Myocyte (in vitro differentiated cells): ENCODE results near the gene PPP1R3F. TPM values are rescaled to one million over a fixed set of nuclear protein-coding genes. Genes with fewer than 3 reads are reported as not detected.

Experiments
- DNase-seq: peaks from one replicate; pipeline ENCODE4 v3.0.0-alpha.2; 2012; ENCODE audit warnings: low read depth
- total RNA-seq: library from RNA; depleted of rRNA; stranded (reverse); fragments of >200 nt; gene quantifications from 2 replicates; pipeline ENCODE4 v1.2.3, GENCODE V29; 2014

The PPP1R3F gene
- total RNA-seq, 1 donor from 2014 or later = 31.2 TPM

DNA sequence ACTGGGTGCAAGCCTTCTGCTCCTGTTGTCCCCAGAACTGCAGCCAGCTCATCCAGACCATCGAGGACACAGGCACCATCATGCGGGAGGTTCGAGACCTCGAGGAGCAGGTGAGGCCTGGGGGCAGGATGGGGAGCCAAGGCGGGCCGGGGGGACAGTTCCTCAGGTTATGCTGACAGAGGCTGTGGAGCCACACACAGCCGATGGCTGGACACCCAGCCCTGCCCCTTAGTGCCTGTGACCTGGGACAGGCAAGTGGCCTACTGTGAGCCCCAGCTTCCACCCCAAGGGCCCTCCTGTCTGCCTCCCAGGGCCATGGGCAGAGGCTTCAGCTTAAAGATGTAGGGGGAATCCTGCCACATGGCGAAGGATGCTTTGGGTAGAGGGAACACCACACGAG lies 20.0 kb upstream of the PPP1R3F start:
- no peak for DNase-seq

DNA sequence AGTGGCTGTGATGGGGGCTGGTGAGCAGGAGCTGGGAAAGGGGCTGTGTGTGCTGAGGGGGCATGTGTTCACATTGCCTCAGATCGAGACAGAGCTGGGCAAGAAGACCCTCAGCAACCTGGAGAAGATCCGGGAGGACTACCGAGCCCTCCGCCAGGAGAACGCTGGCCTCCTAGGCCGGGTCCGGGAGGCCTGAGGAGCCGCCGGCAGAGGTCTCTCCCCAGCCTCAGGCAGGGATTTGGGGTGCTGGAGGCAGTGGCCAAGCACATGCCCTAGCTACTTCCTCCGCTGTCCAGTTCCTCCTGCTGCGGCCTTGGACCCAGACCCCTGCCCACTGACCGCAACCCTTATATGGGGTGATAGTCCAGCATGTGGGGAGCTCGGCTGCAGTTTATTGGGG lies 19.5 kb upstream of the PPP1R3F start:
- no peak for DNase-seq

DNA sequence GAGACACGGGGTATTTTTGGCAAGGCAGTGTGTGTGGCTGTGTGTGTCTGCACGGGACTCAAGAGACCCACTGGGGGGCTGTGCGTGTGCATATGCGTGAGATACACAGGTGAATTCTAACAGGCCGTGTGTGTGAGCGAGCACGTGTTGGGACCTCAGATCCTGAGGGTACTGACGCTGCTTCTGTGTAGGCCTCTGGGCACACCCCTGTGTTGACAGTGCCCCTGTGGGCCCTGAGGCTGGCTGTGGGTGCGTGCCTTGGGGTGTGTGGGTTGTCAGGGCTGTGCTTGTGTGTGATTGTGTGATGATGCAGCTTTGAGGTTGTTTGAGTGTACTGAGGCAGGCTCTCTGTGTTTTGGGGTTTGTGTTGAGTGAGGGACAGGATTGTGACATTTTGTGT lies 19.0 kb upstream of the PPP1R3F start:
- DNase-seq = no peak

DNA sequence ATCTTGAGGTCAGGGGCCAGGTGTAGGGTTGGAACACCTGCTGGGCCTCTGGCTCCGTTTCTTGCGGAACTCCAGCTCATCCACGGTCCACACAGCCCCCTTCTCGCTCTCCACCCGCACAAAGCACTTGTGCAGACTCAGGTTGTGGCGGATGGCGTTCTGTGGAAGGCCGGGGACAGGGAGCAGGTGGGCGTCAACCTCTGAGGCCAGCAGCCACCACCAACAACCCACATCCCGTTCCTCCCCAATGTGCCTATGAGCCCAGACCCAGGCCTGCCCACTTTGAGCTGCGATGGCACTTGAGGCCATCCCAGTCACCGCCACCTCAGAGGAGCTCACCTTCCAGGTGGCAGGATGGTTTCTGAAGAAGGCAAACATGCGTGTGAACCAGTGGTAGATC lies 18.3 kb upstream of the PPP1R3F start:
- DNase-seq = no peak

DNA sequence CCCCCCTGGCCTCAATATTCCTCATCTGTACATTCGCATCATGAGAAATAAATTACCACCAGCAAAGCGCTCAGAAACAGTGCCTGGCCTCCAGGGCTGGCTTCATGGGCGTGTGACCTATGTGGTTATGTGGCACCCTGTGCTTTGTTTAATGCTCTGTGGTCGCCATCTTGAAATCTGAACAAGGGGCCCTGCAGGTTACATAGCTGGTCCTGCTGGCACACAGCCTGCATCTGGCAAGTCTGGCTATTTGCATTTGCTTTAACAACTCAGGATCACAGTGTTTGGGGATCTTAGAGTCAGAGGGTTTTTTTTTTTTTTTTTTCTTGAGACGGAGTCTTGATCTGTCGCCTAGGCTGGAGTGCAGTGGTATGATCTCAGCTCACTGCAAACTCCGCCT lies 15.0 kb upstream of the PPP1R3F start:
- no peak for DNase-seq

DNA sequence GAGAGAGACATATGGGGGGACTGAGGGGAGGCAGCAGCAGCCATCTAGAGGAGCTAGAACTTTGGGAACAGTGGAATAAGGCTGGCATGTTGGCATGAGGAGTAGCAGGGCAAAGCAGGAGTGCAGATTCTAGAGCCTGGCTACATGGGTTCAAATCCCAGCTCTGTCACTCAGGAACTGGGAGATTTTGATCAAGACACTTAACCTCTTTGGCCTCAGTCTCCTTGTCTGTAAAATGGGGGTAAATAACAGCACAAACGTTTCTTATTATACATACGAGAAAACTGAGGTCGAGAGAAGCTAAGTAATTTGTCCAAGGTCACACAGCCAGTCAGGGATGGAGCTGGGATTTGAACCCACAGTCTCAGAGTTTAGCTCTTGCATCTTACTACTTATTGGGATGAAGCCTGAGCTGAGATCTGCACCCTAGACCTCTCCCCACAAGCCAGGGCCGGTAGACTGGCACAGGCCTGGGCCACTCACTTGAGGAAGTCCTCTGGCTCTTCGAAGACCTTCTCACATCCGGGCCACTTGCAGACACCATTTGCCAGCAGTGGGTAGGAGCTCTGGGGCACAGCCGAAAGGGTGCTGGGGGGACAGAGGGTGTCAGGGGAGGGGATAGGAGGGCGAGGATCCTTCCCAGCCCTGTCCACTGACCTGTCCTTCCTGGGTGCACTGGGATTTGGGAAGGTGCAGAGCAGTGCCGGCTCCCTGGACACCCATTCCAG lies 13.2 kb upstream of the PPP1R3F start:
- DNase-seq = no peak

DNA sequence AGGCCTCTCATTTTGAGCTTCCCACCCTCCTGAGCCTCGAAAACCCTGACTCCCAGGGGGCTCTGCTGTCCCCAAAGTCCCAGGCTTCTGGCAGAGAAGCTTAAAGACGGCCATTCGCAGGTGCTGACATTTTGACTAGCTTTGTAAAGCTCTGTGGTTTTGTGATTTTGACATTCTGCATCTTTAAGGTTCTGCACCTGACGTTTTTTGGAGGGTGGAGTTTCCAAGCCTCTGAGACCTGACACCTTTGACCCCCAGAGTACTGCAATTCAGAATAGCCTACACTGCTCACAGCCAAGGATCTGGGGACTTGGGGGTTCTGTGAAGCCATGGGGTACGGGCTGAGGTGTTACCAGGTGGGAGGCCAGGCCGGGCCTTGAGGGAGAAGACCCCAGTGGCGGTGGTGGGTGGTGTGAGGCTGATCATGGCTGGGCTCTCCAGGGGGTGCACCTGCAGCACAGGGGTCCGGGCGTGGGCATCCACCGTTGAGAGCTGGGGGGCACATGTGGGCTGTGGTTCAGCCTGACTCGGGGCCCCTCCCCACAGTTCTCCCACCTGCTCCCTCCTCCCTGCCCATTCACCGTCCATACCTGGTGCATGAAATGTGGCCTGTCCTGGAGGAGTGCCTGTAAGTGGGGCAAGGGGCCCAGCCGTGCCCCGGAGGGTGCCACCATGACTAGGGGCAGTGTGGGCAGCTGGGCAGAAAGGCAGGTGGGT lies 12.4 kb upstream of the PPP1R3F start:
- no peak for DNase-seq

DNA sequence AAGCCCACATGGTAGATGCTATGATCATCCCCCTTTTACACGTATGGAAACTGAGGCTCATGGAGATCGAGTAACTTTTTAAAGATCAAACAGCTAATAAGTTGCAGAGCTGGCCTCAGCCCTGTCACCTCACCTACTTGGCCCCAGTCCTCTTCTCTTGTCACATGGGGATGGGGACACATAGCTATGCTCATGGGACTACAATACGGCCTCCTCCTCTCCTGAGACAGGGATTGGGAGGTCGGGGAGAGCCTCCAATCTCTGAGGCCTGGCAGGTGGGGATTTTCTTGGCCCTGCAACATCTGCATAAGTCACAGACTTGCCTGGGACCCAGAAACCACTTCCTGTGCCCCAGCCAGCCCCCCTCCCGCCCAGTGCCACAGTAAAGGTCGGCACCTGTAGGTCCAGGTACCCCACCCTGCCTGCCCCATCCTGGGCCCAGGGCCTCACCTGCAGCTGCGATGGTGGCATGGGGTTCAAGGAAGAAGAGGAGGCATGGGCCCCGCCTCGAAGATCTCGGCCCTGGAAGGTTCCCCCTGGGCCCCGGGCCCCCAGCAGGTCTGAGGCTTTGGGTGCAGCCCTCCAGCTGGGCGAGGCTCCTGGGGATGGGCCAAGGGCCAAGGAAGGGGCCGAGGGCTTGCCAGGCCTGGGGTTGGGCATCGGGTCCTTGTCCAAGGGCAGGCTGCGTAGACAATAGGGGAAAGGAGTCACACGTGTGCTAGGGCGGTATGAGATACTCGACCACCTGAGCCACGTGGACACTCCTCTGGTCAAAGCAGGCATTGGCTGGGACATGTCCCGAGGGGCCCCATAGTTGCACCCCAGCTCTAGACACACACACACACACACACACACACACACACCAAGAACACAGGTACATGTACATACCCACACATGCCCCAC lies 11.5 kb upstream of the PPP1R3F start:
- no peak for DNase-seq

DNA sequence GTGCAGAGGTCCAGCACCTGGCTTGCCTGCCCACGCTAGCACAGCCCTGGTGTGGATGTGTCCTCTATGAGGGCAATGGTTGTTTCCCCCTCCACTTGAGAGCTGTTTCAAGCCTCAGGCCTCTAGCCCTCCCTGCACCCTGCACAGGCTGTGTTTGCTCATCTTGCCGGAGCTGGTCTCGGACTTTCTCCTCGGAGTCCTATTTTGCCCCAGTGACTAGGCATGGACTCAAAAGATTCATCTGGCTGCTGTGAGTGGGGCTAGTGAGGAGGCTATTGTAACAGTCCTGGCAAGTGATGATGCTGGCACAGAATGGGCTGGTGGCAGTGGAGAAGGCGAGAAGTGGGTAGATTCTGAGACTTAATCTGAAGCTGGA lies 10.9 kb upstream of the PPP1R3F start:
- no peak for DNase-seq

DNA sequence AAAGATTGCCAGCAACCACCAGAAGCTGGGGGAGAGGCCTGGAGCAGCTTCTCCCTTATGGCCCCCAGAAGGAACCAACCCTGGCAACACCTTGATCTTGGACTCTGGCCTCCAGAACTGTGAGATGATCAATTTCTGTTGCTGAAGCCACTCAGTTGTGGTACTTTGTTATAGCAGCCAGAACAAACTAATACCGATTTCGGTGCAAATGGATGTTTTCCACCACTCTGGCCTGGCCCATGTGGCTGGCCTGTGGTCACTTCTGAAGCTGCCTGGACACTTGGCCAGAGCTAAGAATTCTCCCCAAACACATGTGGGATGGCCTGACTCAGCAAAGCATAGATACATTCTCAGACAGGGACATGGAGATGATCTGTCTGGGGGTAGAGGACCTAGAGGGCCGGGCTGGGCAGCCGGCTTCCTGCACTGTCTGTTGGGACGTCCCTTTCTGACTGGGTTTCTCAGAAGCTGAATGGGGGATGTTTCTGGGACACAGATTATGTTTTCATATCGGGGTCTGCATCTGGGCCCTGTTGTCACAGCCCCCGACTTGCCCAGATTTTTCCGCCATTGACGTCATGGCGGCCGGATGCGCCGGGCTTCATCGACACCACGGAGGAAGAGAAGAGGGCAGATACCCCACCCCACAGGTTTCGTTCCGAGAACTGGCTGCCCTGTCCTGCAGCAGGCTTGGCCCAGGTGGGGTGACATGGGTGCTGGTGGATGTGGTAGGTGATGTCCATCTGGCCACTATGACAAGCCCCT lies 9.2 kb upstream of the PPP1R3F start:
- no peak for DNase-seq

DNA sequence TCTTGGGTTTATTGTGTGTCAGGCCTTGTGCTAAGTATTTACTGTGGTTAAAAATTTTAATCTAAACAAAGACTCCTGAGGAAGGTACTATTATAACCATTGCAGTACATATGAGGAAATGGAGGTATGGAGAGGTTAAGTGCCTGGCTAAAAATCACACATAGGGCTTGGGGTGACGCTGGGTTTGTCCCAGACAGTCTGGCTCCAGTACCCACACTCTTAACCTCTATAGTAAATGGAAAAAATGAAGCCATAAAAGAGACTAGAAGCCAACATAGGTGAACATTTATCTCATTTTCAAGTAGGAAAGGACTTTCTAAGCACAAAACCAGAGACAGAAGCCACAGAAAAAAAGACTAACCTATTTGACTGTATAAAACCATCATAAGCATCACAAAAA lies 7.0 kb upstream of the PPP1R3F start:
- DNase-seq = no peak

DNA sequence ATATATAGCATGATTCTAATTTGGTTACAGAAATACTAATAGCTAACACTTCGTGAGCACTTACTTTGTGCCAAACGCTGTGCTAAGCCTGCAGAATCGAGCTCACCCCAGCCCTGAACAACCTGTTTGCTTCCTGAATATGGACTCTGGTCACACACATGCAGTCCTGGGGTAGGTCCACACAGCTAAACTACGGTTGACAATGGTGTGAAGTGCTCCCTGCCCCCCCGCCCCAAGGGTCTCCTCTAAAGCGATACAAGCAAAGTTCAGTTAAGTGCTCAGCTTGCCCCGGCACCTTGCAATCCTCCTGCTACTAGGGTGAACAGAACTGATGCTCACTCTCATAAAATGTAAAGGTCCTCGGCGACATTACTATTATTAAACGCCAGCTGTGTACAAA lies 6.0 kb upstream of the PPP1R3F start:
- DNase-seq = no peak

DNA sequence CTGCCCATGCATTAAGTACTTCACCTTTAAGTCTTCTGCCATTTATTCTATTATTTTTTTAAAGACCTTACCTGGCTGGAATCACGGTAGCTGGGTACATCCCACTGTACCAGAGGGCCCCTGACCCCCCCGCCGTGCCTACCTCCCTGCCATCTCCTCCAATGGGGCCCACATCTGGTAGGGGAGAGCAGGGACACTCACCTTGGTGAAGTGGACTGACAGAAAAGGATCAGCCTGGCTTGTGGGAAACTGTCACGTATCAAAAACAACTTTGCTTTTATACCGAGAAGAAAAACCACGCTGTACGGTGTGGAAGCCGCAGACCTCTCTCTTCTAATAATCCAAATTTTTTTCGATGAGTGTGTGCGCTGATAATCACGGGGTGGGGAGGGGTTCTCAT lies 5.1 kb upstream of the PPP1R3F start, which contains the start of gene FOXP3:
FOXP3 (minus strand) TSS at position 251 of the 400 bp plus-strand sequence. CDS start 6,205 bp downstream, outside the sequence.
- DNase-seq = no peak

DNA sequence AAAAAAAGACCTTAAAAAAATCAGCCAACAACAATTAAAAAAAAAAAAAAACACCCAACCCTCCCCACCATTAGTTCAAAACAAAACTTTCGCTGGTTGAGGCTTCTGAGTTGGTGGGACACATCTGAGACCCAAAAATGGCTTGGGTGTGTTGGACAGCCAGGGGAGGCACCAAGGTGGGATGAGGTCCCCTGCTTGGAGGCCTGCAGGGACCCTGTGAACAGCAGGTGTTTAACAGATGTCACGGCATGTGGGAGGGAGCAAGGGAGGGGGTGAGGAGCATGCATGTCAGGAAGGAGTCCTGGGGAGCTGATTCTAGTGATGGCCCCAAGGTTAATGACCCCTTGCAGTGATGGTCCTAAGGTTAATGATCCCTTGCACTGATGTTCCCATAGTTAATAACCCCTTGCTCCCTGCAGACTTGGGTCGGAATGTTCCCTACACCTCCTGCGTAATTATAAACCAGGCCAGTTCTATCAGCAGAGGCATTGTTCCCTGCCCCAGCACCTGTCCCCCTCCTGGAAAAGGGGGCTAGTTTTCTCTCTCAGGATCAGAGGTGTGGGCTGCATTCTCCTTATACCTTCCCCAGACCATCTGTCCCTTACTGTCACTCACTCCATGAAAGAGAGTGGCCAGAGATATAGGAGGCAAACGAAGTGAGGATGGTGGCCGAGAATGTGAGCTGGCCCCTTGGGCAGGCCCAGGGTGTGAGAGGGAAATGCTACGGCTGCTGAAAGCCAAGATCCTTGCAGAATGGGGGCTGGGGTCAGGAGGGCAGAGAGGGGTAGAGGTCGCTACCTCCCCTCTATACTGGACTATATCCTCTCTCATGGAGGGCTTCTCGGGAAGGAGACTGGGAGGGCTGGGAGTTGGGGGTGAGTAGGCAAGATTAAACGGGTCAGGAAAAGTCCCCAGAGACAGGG lies 2.8 kb upstream of the PPP1R3F start:
- no peak for DNase-seq

DNA sequence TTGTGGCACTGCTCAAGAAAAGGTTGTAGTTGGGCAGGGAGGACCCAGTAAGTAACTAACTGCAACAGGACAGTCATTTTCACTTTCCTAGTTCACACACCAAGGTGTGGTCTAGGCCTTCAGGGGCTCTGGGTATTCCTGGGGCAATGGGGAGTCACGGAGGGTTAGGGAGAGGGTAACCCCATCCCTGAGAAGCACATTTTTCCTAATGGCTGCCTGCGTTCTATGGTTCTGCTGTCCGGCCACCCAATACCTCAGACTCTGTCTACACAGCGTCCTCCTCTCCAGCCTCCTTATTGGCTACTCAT lies 937 bp upstream of the PPP1R3F start:
- no peak for DNase-seq

DNA sequence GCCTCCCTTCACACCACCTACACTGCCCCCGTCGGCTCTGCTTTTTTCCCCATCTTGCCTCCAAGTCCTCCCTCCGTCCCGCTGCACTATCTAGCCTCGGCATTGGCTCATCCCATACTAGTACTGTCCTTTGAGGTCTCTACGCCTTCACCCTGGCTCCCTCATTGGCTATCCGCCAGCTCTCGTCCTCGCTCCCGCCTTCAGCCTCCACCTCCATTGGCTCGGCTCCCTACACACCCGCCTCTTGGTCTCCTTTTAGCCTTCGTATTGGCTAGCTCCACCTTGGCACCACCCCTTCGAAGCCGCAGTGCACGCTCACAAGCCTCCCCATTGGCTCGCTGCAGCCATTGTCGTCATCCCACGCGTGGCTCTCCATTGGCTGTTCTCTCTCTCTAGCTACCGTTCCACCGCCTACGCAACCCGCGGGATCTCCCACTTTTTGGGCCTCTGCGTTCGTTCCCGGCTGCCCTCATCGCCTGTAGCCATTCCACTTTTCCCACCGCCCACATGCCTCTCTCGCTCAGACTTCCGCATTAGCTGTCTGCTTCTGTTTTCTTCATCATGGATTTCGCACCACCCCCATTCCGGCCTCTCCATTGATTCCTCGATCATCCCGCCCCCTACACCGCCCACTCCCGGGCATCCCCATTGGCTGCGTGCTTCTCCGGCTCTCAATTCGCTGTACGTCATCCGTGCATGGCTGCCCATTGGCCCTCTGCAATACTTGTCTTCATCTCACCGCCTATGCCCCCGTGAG lies 405 bp upstream of the PPP1R3F start:
- DNase-seq = peak; percentile 98

DNA sequence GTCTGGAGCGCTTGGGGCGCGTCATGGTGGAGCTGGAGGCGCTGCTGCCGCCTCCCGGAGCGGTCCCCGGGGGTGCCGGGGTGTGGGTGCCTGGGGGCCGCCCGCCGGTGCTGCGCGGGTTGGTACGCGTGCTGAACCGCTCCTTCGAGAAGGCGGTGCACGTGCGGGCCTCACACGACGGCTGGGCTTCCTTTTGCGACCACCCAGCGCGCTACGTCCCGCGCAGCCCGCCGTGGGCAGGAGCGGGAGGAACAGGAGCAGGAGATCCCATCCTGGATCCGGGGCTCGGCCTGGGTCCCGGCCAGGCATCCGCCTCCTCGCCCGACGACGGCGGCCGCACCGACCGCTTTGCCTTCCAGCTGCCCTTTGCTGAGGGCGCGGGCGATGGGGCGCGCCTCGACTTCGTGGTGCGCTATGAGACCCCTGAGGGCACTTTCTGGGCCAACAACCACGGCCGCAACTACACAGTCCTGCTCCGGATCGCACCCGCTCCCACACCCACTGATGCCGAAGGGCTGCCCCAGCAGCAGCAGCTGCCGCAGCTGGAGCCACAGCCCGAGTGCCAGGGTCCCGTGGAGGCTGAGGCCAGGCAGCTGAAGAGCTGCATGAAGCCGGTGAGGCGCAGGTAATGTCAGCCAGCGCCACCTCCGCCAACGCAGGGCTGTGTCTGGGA lies 792 bp downstream of the PPP1R3F start:
- no peak for DNase-seq

DNA sequence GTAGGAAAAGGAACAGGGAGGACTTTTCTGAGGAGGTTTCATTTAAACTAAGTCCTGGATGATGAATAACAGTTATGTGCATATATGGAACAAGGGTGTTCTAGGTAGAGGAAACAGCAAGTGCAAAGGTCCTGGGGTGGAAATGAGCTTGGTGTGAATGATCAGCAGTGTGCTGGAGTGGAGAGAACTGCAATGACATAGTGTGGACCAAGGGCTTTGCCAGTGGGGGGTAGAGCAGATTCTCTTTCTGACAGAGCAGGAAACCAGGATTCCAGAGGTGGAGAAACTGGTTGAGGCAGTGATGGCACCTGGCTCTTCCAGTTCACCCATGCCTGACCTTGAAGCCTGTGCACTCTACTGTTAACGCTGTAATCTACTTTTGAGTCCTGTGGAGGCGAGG lies 1.7 kb downstream of the PPP1R3F start:
- DNase-seq = no peak

DNA sequence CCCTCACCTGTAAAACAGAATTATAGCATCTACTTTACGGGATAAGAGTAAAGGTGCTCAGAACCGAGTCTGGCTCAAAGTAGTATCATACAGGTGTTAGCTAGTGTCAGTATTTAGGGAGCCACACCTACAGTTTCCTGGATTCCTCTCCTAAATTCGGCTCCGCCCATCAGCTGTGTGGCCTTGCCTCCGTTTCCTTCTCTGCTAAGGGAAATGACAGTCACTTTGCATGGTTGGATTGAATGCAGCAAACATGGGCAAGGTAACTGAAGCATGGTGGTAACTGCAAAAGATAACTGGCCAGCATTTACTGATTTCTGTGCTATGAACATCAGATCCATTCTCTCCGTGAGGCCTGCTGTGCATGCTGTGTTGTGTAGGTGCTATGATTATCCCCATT lies 2.8 kb downstream of the PPP1R3F start:
- no peak for DNase-seq
